HG03575 (cell line): ENCODE results near the gene NPAT.

Experiments used
- ATAC-seq: cut with Tn5 transposase; IDR thresholded peaks from one replicate; pipeline ENCODE4 v1.9.1; 2021; ENCODE audit not compliant: unreplicated experiment, insufficient number of reproducible peaks, low FRiP score; ENCODE audit errors: extremely low read depth

The NPAT gene

GRCh38 chr11:108221371-108221770, 1.1 kb downstream of the NPAT start:
- no peak for ATAC-seq

- ATAC-seq, result no peak
Observed at GRCh38 chr11:108220721-108221336, 1.6 kb downstream of the NPAT start.

GRCh38 chr11:108218912-108219783, 3.3 kb downstream of the NPAT start:
- ATAC-seq, result no peak

- ATAC-seq, result no peak
Observed at GRCh38 chr11:108218455-108218854, 4.0 kb downstream of the NPAT start.

- no peak for ATAC-seq
Observed at GRCh38 chr11:108216988-108217387, 5.5 kb downstream of the NPAT start.

- ATAC-seq, result no peak
Observed at GRCh38 chr11:108213784-108214183, 8.7 kb downstream of the NPAT start.

GRCh38 chr11:108210441-108210840, 12.0 kb downstream of the NPAT start:
- no peak for ATAC-seq

- no peak for ATAC-seq
Observed at GRCh38 chr11:108207683-108208060, 14.8 kb downstream of the NPAT start.

- no peak for ATAC-seq
Observed at GRCh38 chr11:108206969-108207682, 15.3 kb downstream of the NPAT start.

- no peak for ATAC-seq
Observed at GRCh38 chr11:108206171-108206570, 16.3 kb downstream of the NPAT start.

GRCh38 chr11:108204929-108205499, 17.4 kb downstream of the NPAT start:
- no peak for ATAC-seq

GRCh38 chr11:108204376-108204775, 18.1 kb downstream of the NPAT start:
- ATAC-seq, result no peak

GRCh38 chr11:108203075-108203474, 19.4 kb downstream of the NPAT start:
- ATAC-seq, result no peak

- peak; percentile 58 for ATAC-seq
Observed at GRCh38 chr11:108199446-108200321, 22.8 kb downstream of the NPAT start.

GRCh38 chr11:108198833-108199232, 23.6 kb downstream of the NPAT start:
- no peak for ATAC-seq

- ATAC-seq, result no peak
Observed at GRCh38 chr11:108197351-108197750, 25.1 kb downstream of the NPAT start.

GRCh38 chr11:108196901-108197300, 25.5 kb downstream of the NPAT start:
- ATAC-seq, result no peak

GRCh38 chr11:108193725-108194124, 28.7 kb downstream of the NPAT start:
- ATAC-seq, result no peak

GRCh38 chr11:108177570-108177969, 44.9 kb downstream of the NPAT start:
- no peak for ATAC-seq
